DND-41 (cell line): ENCODE results near the gene POC1A.

Experiments
- CTCF ChIP-seq: IDR thresholded peaks from 2 replicates; pipeline ENCODE4 v1.5.1; 2012; ENCODE audit warnings: borderline replicate concordance, low read length, moderate library complexity, mild to moderate bottlenecking; ENCODE audit not compliant: poor library complexity, severe bottlenecking; ENCODE audit errors: extremely low read depth
- EZH2 ChIP-seq: IDR thresholded peaks from 3 replicates; pipeline ENCODE4 v1.6.1; 2012; ENCODE audit warnings: borderline replicate concordance, low read depth, mild to moderate bottlenecking, moderate library complexity, low read length, inconsistent platforms; ENCODE audit not compliant: severe bottlenecking

GRCh38 chr3:52190294-52191074, 36.3 kb upstream of the POC1A start:
- TF ChIP-seq CTCF (no peak), EZH2 (no peak)
